ENCODE measurements around the gene ADAMTS14. TPM values are rescaled to one million over a fixed set of nuclear protein-coding genes. Genes with fewer than 3 reads are reported as not detected.

ADAMTS14 gene
- total RNA-seq, 1 experiment from 2014 or later = 2.1 TPM

DNA sequence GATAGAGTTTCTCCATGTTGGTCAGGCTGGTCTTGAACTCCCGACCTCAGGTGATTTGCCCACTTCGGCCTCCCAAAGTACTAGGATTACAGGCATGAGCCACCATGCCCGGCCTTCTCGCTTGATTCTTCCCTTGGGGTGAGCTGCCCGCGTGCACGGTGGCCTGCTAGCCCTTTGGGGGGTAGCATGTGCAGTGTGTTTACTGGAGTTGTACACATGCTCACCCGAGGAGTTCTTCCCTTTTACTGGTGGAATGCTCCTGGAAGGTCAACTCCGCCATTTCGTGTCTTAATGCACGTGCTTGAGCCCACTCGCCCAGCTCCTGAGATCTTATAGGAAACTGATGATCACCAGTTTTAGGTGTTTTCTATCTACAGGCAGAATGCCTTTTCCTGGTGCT, 17.0 kb upstream of the ADAMTS14 start (continued):
- TF ChIP-seq, protein P1, sequence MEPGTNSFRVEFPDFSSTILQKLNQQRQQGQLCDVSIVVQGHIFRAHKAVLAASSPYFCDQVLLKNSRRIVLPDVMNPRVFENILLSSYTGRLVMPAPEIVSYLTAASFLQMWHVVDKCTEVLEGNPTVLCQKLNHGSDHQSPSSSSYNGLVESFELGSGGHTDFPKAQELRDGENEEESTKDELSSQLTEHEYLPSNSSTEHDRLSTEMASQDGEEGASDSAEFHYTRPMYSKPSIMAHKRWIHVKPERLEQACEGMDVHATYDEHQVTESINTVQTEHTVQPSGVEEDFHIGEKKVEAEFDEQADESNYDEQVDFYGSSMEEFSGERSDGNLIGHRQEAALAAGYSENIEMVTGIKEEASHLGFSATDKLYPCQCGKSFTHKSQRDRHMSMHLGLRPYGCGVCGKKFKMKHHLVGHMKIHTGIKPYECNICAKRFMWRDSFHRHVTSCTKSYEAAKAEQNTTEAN (CRISPR knock-in tag; IDR thresholded peaks at IDR 0.05) = no peak
- TF ChIP-seq MXD4 (CRISPR knock-in tag; IDR thresholded peaks at IDR 0.05; ENCODE audit: borderline replicate concordance) (no peak), FOXP4 (CRISPR knock-in tag; IDR thresholded peaks at IDR 0.05) (no peak)

DNA sequence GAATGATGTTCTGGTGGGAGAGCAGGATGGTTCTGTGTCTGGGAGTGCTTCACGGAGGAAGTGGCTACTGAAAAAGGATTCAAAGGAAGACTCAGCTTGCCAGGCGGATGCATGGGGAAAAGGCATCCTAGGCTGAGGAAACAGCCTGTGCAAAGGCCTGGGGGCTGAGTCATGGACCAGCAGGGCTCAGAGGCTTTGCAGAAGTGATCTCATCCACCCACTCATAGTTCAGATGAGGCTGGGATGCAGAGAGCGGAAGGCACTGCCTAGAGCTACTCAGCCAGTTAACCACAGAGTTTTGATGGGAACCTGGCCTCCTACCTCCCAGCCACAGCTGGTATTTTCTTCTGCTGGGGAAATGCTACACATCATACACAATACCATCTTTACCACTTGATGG, 15.8 kb upstream of the ADAMTS14 start:
- Mint-ChIP-seq H3K4me1 (no peaks in the 10 kb centered on the region), H3K36me3 (peaks cover 23% of the 10 kb centered on the region), H3K9me3 (peaks cover 42% of the 10 kb centered on the region), H3K4me3 (no peak overlapping the region), H3K27ac (no peak overlapping the region), H3K27me3 (ENCODE audit: low read depth) (peaks cover 6% of the 10 kb centered on the region)
- ATAC-seq (no peak), DNase-seq (ENCODE audit: low spot score) (no peak)
- POLR2A ChIA-PET = no interaction called here
- CTCF ChIA-PET = no interaction called here
- TF ChIP-seq NR3C1 (CRISPR knock-in tag; conservative IDR thresholded peaks at IDR 0.05; ENCODE audit: low read depth) (no peak), ZNF121 (CRISPR knock-in tag; IDR thresholded peaks at IDR 0.05) (no peak), SMAD4 (CRISPR knock-in tag; IDR thresholded peaks at IDR 0.05) (no peak), FOXP4 (CRISPR knock-in tag; IDR thresholded peaks at IDR 0.05) (no peak), GTF2I (CRISPR knock-in tag; conservative IDR thresholded peaks at IDR 0.05) (no peak), SOX15 (CRISPR knock-in tag; IDR thresholded peaks at IDR 0.05) (no peak), FOXK1 (CRISPR knock-in tag; IDR thresholded peaks at IDR 0.05) (no peak), SP1 (CRISPR knock-in tag; conservative IDR thresholded peaks at IDR 0.05) (no peak)
- TF ChIP-seq, protein P2, sequence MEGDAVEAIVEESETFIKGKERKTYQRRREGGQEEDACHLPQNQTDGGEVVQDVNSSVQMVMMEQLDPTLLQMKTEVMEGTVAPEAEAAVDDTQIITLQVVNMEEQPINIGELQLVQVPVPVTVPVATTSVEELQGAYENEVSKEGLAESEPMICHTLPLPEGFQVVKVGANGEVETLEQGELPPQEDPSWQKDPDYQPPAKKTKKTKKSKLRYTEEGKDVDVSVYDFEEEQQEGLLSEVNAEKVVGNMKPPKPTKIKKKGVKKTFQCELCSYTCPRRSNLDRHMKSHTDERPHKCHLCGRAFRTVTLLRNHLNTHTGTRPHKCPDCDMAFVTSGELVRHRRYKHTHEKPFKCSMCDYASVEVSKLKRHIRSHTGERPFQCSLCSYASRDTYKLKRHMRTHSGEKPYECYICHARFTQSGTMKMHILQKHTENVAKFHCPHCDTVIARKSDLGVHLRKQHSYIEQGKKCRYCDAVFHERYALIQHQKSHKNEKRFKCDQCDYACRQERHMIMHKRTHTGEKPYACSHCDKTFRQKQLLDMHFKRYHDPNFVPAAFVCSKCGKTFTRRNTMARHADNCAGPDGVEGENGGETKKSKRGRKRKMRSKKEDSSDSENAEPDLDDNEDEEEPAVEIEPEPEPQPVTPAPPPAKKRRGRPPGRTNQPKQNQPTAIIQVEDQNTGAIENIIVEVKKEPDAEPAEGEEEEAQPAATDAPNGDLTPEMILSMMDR (IDR thresholded peaks at IDR 0.05) = no peak

DNA sequence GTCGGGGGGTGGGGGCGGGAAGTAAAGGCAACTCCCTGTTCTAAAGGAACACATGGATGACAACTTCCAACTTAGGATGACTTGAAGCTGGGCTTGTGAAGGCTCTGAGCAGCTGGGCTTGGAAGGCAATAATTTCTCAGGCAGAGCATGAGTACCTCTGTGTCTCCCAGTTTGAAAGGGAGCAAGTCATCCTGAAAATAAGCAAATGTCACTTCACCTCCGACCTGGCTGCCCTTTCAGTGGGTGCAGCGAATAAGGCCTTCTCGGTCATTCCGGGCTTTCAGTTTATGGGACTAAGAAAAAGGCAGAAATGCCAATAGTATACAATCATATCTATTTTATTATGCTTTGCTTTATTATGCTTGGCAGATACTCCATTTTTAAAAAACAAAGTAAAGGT, 15.3 kb upstream of the ADAMTS14 start:
- H3K27ac Mint-ChIP-seq = no peak overlapping the region
- CTCF ChIA-PET = no interaction called here
- no peak overlapping the region for H3K4me3 Mint-ChIP-seq
- DNase-seq (ENCODE audit: low spot score) = no peak
- no peak for ATAC-seq
- H3K27me3 Mint-ChIP-seq (ENCODE audit: low read depth) = peaks cover 6% of the 10 kb centered on the region
- TF ChIP-seq AR (CRISPR knock-in tag; IDR thresholded peaks at IDR 0.05) (no peak), MXD4 (CRISPR knock-in tag; IDR thresholded peaks at IDR 0.05; ENCODE audit: borderline replicate concordance) (no peak)
- no peaks in the 10 kb centered on the region; the same call in 1 of the 2 replicates for H3K4me1 Mint-ChIP-seq
- H3K9me3 Mint-ChIP-seq = peaks cover 37% of the 10 kb centered on the region
- peaks cover 17% of the 10 kb centered on the region for H3K36me3 Mint-ChIP-seq
- POLR2A ChIA-PET = no interaction called here

Data from WTC11 (cell line).